Renal cortical epithelial cell (primary cell): ENCODE results near the gene MPPED2. TPM values are rescaled to one million over a fixed set of nuclear protein-coding genes. Genes with fewer than 3 reads are reported as not detected.
A peak's percentile ranks its signal among the peaks of the same experiment; 100 is the strongest.

Experiments
- DNase-seq: peaks from one replicate; pipeline ENCODE4 v3.0.0-alpha.2; 2011; ENCODE audit warnings: low read depth
- total RNA-seq: library from RNA; depleted of rRNA; stranded (reverse); fragments of >200 nt; gene quantifications from 2 replicates; pipeline ENCODE4 v1.2.3, GENCODE V29; 2014

The MPPED2 gene
- total RNA-seq, 1 donor from 2014 or later: 0.10 TPM

DNA sequence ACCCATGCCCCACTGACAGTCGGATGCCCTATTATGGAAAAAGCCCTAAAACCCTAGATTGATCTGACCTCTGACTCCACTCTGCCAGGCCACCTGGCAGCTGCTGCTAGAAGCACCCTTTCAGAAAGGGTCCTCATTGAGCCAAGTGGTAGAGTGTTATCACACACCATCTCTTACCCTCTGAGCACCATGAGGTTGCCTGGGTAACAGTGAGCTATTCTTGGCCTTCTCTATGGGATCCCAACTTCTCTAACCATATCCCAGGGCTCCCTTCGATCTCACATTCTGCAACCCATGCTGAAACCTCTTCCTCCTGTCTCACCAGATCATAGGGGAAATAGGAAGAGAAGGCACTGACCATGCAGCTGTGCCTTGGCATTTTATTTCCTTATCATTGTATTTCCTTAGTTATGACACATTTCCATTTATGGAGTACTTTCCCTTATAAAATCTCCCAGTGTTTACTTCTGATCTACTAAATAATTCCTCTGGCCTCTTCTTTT lies 52.7 kb downstream of the MPPED2 start:
- no peak for DNase-seq

DNA sequence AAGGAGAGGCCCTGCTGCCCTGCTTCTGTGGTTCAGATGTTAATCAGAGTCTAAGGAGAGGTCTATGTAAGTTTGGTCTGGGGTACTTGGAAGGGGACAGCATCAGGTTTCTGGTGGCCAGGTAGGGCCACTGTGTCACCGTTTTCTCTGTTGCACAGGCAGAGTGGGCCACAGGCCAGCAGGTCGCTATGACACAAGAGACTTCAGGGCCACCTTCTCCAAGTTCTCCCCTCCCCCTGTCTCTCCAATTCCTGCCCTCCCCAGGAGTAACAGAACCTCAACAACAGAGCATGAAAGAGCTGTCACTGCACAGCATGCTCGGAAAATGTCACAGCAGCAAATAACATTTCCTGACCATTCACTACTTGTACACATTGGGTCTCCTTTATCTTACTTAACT lies 58.6 kb downstream of the MPPED2 start:
- no peak for DNase-seq

DNA sequence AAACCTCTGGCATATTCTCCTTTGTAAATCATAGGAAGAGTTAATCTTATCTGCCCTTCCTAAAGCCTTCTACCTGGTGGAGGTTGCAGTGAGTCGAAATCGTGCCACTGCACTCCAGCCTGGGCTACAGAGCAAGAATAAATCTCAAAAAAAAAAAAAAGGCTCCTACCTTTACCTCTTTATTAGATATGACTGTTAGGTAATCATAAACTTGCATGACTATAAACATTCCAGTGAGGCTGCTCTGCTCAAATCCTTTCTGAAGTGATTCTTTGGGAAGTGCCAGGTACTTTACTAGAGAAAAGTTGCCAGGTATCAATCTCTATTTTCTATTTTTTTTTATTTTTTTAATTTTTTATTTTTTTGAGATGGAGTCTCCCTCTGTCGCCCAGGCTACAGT lies 59.6 kb downstream of the MPPED2 start:
- DNase-seq: no peak

DNA sequence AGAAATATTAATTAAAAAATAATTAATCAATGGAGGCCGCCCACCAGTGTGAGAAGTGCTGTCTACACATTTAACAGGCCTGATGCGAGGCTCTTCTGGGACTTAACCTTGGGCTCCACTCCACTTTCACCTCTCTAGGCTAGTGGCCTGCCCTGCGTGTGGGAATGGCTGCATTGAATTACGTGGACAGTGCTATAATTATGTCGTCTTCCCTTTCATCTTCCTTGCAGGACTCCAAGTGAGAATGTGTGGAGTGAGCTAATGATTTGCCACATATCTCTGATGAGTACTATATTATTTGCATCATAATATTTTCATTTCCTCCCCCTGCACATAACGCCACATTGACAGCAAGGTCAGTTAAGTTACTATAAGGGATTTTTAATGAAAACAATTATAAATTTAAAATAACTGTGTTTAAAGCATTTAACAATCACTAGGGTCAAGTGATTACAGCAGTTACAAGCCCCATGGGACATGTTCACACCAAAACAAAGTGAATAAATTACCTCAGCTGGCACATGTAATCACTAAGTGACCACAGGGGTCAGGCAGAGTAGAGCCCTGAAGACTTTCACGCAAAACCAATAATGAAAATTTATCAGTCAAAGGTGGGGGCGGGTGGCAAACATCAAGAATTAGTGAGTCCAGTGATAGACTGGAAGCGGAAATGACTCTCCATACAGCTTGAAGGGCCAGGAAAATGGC lies 63.5 kb downstream of the MPPED2 start:
- no peak for DNase-seq

DNA sequence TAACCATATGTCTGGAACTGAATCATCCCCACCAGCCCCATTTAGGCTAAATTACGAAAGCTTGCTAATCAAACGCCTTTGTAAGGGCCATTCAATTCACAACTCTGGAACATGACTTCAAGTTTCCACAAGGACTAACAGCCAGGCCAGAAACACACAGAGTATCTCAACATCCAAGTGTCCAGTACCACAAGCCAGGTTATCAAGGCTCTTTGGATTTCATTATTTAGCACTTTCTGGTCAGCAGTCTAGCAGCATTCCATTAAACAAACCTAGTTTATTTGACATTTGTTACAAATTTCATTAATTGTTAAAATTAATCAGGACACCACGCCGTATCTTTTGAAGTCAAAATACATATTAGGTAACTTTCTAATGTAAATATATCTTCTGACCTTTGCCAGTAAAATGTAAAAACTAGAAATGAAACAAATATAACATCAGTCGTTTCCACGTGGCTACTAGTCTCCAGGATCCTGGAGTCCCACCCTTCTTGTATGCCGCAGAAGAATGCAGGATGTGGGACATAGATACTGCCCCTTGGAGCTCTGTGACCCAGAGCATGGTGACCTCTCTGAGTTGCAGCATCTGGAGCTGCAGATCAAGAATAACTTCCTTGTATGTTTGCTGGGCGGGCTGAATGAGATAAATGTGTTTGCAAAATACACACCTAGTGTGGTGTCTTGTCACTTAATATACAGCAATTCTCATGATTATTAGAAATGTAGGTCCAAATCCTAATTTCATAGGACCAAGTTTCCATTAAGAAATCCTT lies 64.7 kb downstream of the MPPED2 start:
- no peak for DNase-seq

DNA sequence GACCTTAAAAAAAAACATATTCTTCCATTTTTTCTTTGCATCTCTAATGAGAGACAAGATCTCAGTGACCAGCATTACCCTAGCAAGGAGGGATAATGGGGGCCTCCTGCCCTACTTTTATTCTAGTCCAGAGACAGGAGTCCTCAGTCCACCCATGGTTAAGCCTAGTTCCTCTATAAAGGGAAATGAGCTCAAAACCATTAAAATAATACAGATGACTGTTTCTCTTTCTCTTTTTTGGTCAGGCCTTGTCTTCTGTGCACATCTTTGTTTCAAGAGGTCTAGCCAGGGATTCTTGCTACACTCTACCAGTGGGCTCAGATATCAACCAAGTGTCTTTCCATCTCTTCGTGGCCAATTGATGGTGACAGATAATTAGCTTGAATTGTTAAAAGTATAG lies 73.1 kb downstream of the MPPED2 start:
- DNase-seq: no peak

DNA sequence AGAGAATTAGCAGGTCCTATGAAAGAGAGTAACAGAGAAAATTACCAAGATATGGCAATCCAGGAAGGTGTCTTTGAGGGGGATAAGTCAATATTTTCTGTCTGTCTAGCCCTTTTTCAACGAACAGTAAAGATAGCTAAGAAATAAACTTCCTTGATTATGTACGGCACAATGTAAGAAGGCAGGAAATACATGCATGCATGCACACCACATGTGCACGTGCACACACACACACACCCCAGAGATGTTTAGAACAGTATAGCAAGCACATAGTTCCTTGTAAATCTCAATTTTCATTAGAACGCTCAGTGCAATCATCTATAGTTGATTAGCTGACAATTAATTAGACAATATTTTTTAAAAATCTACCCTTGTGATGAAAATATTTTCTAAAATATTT lies 74.7 kb downstream of the MPPED2 start:
- DNase-seq: no peak

DNA sequence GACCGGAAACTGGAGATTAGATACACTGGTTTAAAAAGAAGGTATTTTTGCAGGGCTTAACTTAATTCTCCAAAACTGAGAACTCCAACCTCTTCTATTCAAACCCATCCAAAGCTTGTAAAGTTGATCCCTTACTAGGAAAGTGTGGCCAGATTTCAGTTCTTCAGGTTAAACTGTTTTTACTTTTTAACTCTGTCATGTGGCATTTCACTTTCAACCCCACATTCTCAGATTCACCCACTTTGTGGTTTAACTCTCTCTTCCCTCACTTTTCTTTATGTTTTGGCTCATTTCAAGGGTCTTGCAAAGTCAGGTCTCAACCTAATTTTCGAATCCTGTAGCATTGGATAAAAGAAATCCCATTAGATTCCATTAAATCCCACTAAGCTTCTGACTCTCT lies 75.4 kb downstream of the MPPED2 start:
- DNase-seq: no peak

DNA sequence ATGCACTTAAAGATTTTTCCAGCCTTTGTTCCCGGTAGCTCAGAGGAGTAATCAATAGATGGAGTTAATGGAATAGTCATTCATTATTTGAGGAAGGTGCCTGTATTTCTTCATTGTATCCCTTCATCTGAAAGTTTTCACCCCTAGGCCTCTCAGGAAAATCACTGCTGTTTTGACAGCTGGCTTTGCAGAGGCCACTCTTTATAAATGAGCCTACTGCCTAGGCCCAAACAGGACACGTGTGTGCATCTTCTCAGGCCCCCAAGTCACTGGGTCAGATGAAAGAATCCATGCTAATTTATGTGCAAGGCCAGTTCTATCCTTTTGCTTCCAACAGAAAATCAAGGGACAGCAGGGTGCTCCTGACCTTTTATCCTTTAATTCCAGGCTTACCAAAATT lies 76.8 kb downstream of the MPPED2 start:
- no peak for DNase-seq

DNA sequence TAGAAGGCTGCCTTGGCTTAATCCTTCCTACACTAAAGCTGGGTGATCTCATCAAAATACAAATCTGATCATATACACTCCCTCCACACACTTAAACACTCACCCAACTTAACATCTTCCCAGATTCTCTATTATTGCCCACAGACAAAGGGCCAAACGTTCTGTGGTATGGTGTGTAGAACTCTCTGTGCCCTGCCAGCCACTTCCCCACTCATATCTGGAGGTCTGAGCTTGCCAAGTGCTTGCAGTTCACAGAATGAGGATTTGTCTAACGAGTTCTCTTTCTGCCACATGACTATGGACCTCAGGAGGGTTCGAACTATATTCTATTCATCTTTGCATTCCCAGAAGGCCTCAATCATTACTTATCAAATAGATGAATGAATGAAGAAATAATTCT lies 77.6 kb downstream of the MPPED2 start:
- DNase-seq: no peak

DNA sequence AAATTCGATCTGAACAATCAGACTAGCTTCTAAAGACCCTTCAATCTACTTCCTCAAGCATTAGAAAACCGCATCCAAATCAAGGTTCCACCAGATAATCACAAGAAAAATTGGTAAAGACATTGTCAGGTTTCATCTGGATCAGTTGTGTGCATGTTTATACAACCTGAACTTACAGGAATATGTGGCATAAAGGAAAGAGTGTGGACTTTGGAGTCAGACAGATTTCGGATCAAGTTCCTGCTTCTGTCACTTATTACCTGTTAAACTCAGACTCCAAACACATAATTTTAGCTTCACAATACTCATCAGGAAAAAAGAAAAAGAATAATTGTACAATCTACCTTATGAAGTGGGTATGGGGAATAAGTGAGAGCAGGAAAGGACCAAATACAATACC lies 80.5 kb downstream of the MPPED2 start:
- DNase-seq: no peak

DNA sequence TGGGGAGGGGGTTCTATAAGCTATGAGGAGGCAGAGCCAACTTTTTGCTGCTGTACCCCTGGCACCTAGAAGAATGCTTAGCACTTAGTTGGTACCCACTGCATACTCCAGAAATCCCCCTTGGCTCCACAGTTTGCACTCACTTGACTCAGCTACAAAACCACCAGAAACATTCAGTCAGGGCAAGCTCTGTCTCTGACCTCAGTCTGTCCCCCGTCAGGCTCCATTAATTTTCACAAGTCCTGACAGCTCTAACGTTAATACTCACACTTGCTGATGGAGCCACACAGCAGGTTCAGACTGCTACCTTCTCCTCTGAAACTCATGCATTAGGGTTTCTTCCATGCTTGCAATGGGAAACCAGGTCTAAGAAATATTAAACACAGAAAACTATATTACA lies 81.7 kb downstream of the MPPED2 start:
- peak; percentile 69 for DNase-seq

DNA sequence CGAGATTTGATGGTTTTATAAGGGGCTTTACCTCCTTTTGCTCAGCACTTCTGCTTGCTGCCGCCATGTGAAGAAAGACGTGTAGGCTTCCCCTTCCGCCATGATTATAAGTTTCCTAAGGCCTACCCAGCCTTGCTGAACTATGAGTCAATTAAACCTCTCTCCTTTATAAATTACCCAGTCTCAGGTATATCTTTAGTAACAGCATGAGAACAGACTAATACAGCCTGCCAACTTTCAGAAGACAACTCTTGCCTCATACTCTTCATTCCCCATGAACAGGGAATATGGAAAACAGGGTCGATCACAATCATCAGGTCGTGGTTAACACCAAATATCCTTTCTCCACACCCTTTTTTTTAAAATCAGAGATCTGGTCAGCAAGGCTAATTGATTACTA lies 83.0 kb downstream of the MPPED2 start:
- peak; percentile 15 for DNase-seq

DNA sequence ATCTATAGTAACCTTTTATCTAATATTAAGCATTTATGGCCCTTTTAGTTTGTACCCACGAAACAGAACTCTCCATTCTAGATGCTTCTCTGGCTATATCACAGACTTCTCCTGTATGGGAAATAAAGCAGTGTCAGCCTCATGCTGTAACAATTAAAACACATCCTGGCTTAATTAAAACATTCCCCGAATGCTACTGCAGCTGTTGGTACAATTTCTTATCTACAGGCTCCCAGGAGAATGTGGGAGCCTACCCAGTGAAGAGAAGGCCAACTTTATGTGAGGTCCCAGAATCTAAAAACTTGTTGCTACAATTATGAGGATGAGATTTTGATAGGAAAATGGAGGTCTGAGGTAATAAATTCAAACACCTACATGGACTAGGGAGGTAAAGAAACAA lies 83.8 kb downstream of the MPPED2 start:
- no peak for DNase-seq

DNA sequence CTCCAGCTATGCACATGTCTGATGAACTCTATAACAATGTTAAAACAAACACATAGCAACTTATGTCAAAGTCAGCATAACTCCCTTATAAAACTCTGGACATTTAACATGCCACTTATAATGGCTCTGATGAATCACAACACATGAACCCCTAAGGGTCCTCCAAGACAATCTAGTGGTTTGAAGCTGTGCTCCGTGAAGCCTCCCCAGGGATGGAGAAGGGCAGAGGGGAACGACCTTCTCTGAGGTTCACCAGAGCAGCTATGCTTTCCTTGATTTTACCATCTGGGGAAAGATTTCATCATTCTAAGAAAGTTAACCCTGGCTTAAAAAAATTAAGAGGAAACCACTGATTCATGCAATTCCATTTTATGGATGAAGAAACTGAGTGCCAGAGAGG lies 84.4 kb downstream of the MPPED2 start:
- DNase-seq: no peak

DNA sequence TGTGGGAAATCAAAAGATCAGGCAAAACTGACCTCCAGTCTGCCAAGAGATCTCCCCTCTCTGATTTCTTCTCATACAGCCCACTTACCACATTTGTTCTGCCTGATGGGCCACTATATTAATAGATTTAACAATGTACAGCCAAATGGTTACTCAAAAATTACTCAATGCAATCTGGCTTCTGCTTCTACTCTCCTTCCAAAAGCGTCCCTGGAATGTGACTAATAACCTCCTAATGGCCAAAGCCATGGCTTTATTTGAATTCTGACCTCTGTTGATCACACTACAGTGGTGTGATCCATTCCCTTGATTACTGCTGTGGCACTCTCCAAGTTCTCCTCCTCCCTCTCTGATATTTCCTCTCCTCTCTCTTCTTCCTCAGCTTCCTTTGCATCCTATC lies 86.2 kb downstream of the MPPED2 start:
- DNase-seq: peak; percentile 43

DNA sequence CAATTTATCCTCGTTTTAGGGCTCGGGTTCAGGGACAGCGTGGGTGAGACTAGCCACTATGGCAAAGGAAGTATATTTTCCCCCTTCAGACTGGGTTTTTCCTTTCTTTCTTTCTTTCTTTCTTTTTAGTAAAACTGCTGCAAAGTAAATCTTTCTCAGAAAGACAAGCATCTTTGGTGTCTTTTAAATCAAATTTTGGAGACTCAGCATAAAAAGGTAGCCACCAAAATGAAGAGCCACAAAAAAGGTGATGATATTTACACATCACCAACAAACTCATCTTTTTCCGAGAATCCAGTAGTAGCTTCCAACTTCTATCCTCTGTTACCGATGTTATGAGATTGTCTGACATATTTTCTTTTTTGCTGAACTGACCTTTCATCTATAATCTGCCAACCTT lies 88.6 kb downstream of the MPPED2 start:
- DNase-seq: no peak

DNA sequence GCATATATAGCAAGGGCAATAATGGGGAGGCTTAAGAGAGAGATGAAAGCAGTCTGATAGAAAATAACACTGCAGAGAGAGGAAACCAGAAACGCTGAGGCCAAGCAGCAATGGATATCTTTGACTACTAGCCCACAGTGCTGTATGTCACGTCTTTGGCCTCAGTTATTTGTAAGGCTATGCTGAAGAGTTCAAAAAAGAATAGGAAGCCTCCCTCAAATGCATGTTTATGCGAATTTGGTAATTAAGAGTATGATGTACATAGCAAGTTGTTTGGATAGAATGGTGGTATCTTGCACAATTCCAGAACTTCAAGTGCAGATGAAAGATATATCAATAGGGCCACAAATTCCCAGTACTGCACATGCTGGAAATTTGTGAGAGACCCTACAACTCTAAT lies 89.2 kb downstream of the MPPED2 start:
- no peak for DNase-seq

DNA sequence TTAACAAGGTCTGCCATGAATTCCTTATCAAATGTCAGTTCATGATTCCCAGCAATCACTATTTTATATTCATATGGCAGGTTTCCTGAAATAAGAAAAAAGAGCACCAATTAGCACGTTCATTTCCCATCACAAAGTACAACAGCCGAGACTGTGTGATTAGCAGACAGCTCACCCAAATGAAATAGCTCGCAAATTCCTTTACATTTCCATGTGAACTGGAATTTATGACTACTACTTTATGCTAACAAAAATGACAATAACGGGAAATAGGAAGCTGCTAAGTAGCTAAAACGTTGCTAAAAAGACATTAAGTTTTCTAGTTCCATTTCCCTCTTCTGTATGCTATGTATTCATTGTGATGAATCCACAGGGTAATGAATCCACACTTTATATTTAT lies 90.7 kb downstream of the MPPED2 start:
- DNase-seq: no peak

DNA sequence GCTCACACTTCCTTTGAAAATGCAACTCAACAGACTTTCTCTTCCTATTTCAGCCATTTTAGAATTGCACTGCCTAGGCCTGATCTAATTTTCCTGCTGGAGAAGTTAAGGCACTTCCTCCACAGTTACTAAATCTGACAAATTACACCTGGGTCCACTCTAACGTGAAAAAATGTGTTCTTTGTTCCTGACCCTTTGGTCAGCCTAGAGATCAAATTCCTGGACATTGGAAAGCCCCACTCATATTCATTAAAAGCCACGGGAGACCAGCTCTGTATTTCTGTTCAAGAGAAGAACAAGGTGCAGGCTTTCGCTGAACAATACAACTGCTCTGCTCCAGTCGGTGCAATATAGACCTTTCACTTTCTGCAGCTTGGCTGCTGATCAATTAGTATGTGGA lies 96.6 kb downstream of the MPPED2 start:
- peak; percentile 18 for DNase-seq

DNA sequence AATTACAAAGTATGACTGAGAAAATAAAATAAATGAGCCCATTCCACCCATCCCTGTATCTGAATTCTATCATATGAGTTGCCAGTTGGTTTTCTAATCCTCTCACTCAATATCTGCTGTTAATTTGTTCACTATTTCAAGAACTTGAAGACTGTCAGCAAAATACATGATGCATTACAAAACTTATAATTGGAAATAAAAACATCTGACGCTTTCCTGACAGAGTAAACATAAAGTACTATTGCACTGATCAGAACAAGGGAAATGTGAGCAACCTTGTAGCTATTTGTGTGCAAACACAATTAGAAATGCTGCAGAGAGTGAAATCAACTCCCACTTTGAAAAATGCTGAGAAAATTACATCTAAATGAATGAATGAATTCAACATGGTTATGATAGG lies 97.1 kb downstream of the MPPED2 start:
- DNase-seq: no peak

DNA sequence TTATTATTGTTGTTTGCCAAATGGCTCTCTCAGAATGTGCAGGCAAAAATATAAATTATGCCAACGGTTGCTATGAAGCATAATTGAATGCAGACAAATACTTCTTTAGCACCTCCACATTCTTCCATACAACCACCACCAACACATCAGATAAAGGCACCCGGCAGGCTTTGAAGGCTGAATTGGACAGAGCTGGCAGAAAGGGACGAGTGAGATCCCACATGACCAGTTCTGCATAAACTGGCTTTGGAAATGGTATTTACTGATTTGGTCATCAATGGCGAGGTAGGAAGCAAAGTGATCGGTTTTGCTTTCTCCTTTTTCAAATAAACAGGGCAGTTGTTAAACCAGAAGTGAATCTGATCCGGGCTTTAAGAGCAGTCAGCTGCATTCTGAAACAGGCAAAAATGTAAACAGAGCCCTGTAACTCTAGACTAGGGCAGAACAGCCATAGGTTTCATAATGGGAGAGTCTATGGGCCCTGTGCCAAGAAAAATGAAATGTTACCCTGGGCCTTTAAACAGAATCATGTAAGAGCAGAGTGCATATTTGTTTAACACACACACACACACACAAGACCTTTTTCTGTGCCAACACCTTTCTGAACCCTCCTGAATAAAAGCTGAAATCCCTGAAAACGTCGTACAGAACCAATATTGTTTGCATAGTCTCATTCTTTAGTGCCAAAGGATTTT lies 97.7 kb downstream of the MPPED2 start:
- peak; percentile 29 for DNase-seq
